ENCODE data around the gene ARSI.

DNA sequence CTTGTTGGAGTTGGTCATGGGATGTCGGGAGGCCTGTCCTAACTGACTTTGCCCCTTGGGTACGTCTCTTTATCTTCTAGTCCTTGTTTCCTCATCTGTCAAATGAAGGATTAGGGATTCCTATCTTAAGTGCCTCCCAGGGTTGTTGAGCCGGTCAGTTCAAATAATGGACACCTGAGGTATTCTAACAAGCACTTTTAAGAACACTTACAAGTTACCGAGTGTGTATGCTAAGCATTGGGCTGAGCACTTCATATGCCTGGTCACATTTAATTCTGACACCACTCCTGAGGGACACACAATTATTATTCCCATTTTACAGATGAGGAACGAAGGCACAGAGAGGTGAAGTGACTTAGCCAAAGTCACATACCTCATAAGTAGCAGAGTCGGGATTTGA lies 50.2 kb downstream of the ARSI start:
- TF ChIP-seq, protein P1, sequence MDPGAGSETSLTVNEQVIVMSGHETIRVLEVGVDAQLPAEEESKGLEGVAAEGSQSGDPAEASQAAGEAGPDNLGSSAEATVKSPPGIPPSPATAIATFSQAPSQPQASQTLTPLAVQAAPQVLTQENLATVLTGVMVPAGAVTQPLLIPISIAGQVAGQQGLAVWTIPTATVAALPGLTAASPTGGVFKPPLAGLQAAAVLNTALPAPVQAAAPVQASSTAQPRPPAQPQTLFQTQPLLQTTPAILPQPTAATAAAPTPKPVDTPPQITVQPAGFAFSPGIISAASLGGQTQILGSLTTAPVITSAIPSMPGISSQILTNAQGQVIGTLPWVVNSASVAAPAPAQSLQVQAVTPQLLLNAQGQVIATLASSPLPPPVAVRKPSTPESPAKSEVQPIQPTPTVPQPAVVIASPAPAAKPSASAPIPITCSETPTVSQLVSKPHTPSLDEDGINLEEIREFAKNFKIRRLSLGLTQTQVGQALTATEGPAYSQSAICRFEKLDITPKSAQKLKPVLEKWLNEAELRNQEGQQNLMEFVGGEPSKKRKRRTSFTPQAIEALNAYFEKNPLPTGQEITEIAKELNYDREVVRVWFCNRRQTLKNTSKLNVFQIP (CRISPR knock-in tag; IDR thresholded peaks at IDR 0.05; ENCODE audit: borderline replicate concordance, low read depth): no peak
- no peak for TF ChIP-seq ESRRG (CRISPR knock-in tag; IDR thresholded peaks at IDR 0.05)
- TF ChIP-seq, protein P2, sequence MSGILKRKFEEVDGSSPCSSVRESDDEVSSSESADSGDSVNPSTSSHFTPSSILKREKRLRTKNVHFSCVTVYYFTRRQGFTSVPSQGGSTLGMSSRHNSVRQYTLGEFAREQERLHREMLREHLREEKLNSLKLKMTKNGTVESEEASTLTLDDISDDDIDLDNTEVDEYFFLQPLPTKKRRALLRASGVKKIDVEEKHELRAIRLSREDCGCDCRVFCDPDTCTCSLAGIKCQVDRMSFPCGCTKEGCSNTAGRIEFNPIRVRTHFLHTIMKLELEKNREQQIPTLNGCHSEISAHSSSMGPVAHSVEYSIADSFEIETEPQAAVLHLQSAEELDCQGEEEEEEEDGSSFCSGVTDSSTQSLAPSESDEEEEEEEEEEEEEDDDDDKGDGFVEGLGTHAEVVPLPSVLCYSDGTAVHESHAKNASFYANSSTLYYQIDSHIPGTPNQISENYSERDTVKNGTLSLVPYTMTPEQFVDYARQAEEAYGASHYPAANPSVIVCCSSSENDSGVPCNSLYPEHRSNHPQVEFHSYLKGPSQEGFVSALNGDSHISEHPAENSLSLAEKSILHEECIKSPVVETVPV (CRISPR knock-in tag; IDR thresholded peaks at IDR 0.05): no peak
- TF ChIP-seq, protein P3, sequence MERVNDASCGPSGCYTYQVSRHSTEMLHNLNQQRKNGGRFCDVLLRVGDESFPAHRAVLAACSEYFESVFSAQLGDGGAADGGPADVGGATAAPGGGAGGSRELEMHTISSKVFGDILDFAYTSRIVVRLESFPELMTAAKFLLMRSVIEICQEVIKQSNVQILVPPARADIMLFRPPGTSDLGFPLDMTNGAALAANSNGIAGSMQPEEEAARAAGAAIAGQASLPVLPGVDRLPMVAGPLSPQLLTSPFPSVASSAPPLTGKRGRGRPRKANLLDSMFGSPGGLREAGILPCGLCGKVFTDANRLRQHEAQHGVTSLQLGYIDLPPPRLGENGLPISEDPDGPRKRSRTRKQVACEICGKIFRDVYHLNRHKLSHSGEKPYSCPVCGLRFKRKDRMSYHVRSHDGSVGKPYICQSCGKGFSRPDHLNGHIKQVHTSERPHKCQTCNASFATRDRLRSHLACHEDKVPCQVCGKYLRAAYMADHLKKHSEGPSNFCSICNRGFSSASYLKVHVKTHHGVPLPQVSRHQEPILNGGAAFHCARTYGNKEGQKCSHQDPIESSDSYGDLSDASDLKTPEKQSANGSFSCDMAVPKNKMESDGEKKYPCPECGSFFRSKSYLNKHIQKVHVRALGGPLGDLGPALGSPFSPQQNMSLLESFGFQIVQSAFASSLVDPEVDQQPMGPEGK (CRISPR knock-in tag; IDR thresholded peaks at IDR 0.05; ENCODE audit: borderline replicate concordance): no peak
- no peak for TF ChIP-seq BACH2 (CRISPR knock-in tag; IDR thresholded peaks at IDR 0.05; ENCODE audit: borderline replicate concordance)
